Mesendoderm (in vitro differentiated cells): ENCODE data around the gene FRMPD2.

ENCODE experiments used
- DNase-seq: peaks from one replicate; pipeline ENCODE4 v3.0.0; 2013
- H2AK5ac ChIP-seq: 2 replicates; pipeline ENCODE4 v1.6.1; 2013; ENCODE audit warnings: low read length, inconsistent platforms
- H2BK120ac ChIP-seq: 2 replicates; pipeline ENCODE4 v1.6.1; 2013; ENCODE audit warnings: low read depth, mild to moderate bottlenecking, low read length, moderate library complexity, mixed read lengths
- H2BK15ac ChIP-seq: replicated peaks from 2 replicates; pipeline ENCODE4 v1.6.1; 2013; ENCODE audit warnings: low read depth, mild to moderate bottlenecking, moderate library complexity
- H2BK5ac ChIP-seq: 2 replicates; pipeline ENCODE4 v1.6.1; 2013; ENCODE audit warnings: low read length, inconsistent platforms
- H3K18ac ChIP-seq: 2 replicates; pipeline ENCODE4 v1.6.1; 2013; ENCODE audit warnings: mild to moderate bottlenecking, low read length, mixed read lengths
- H3K23ac ChIP-seq: one replicate; pipeline ENCODE4 v1.6.1; 2013; ENCODE audit warnings: low read length
- H3K27ac ChIP-seq: 2 replicates; pipeline ENCODE4 v1.5.1; 2013; ENCODE audit warnings: low read depth, mild to moderate bottlenecking, inconsistent platforms, low read length, moderate library complexity
- H3K27me3 ChIP-seq: 2 replicates; pipeline ENCODE4 v1.6.1; 2013; ENCODE audit warnings: low read length, control low read depth, mild to moderate bottlenecking, inconsistent platforms; ENCODE audit not compliant: insufficient read depth, poor library complexity
- H3K36me3 ChIP-seq: 2 replicates; pipeline ENCODE4 v1.6.1; 2013; ENCODE audit warnings: low read length, inconsistent platforms; ENCODE audit not compliant: control insufficient read depth, insufficient read depth
- H3K4ac ChIP-seq: one replicate; pipeline ENCODE4 v1.6.1; 2013; ENCODE audit warnings: low read depth, mild to moderate bottlenecking, low read length, moderate library complexity
- H3K4me1 ChIP-seq: 2 replicates; pipeline ENCODE4 v1.6.1; 2013; ENCODE audit warnings: low read depth, low read length, inconsistent platforms; ENCODE audit not compliant: control insufficient read depth
- H3K4me2 ChIP-seq: 2 replicates; pipeline ENCODE4 v1.6.1; 2013; ENCODE audit warnings: low read length
- H3K4me3 ChIP-seq: 2 replicates; pipeline ENCODE4 v1.5.1; 2013; ENCODE audit warnings: mild to moderate bottlenecking, low read length
- H3K56ac ChIP-seq: one replicate; pipeline ENCODE4 v1.6.1; 2013; ENCODE audit warnings: low read length
- H3K79me1 ChIP-seq: 2 replicates; pipeline ENCODE4 v1.6.1; 2013; ENCODE audit warnings: low read length, inconsistent platforms
- H3K79me2 ChIP-seq: 2 replicates; pipeline ENCODE4 v1.6.1; 2013; ENCODE audit warnings: mild to moderate bottlenecking, low read length; ENCODE audit not compliant: control insufficient read depth, insufficient read depth
- H3K9ac ChIP-seq: 2 replicates; pipeline ENCODE4 v1.6.1; 2013; ENCODE audit warnings: low read length, inconsistent platforms
- H4K5ac ChIP-seq: one replicate; pipeline ENCODE4 v1.6.1; 2013; ENCODE audit warnings: low read length
- H4K8ac ChIP-seq: one replicate; pipeline ENCODE4 v1.6.1; 2013; ENCODE audit warnings: low read depth, mild to moderate bottlenecking, control low read depth, low read length, moderate library complexity
- WGBS: extraction: QIAGEN DNeasy Blood & Tissue Kit; methylation state at CpG from one replicate; pipeline ENCODE4 v1.1.7; 2013; ENCODE audit warnings: low lambda C conversion rate, missing lambda C conversion rate; ENCODE audit not compliant: insufficient coverage; ENCODE audit errors: extremely low coverage; 5-methylcytosine and 5-hydroxymethylcytosine counted together

The FRMPD2 gene

DNA sequence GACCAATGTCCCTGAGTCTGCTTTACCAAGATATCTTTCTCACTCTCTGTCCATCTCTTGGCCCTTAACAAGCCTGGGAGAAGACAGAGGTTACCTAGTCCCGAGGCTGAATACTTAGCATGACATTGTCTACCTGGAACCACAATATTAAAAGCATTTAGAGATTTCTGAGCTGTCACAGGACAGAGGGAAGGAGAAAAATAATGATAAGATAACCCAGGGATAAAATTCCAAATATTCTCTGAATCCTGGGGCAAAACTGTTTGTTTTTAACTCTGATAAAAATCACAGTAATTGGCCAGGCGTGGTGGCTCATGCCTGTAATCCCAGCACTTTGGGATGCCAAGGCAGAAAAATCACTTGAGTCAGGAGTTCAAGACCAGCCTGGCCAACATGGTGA, 19.9 kb upstream of the FRMPD2 start:
- no peak overlapping the region for H2BK5ac ChIP-seq
- DNase-seq = no peak
- H2BK120ac ChIP-seq = no peak overlapping the region
- H3K9ac ChIP-seq = no peak overlapping the region
- H4K5ac ChIP-seq = no peak overlapping the region
- no CpG with 5 or more reads among the region's 2 CpGs for WGBS
- no peaks in the 10 kb centered on the region for H3K79me2 ChIP-seq
- no peak overlapping the region for H3K27ac ChIP-seq
- no peak overlapping the region for H3K18ac ChIP-seq
- no peak overlapping the region for H3K4me2 ChIP-seq
- no peak overlapping the region for H2AK5ac ChIP-seq
- H3K27me3 ChIP-seq = no peaks in the 10 kb centered on the region
- no peak overlapping the region for H4K8ac ChIP-seq
- no peak overlapping the region for H3K4ac ChIP-seq
- no peaks in the 10 kb centered on the region for H3K4me1 ChIP-seq
- no peak overlapping the region for H3K4me3 ChIP-seq
- H3K36me3 ChIP-seq = no peaks in the 10 kb centered on the region
- no peaks in the 10 kb centered on the region for H3K79me1 ChIP-seq
- no peak overlapping the region for H3K56ac ChIP-seq
- no peak overlapping the region for H2BK15ac ChIP-seq
- no peak overlapping the region for H3K23ac ChIP-seq

- Histone ChIP-seq H3K18ac (no peak overlapping the region), H2BK5ac (no peak overlapping the region), H3K23ac (no peak overlapping the region), H4K8ac (no peak overlapping the region), H3K56ac (no peak overlapping the region), H3K4me2 (no peak overlapping the region), H2BK15ac (no peak overlapping the region), H4K5ac (no peak overlapping the region), H3K4ac (no peak overlapping the region), H2BK120ac (no peak overlapping the region), H3K4me3 (no peak overlapping the region), H3K79me1 (no peaks in the 10 kb centered on the region), H3K36me3 (no peaks in the 10 kb centered on the region), H3K9ac (no peak overlapping the region), H3K4me1 (no peaks in the 10 kb centered on the region), H3K27ac (no peak overlapping the region), H2AK5ac (no peak overlapping the region), H3K27me3 (no peaks in the 10 kb centered on the region), H3K79me2 (no peaks in the 10 kb centered on the region)
- WGBS = no CpG with 5 or more reads among the region's 3 CpGs
- no peak for DNase-seq
Observed at GRCh38 chr10:48292616-48293015, 18.1 kb upstream of the FRMPD2 start.

- Histone ChIP-seq H3K23ac (no peak overlapping the region), H3K27ac (no peak overlapping the region), H4K8ac (no peak overlapping the region), H3K56ac (no peak overlapping the region), H2BK15ac (no peak overlapping the region), H2AK5ac (no peak overlapping the region), H3K4me2 (no peak overlapping the region), H3K36me3 (no peaks in the 10 kb centered on the region), H4K5ac (no peak overlapping the region), H3K4me1 (no peaks in the 10 kb centered on the region), H3K79me1 (no peaks in the 10 kb centered on the region), H3K4me3 (no peak overlapping the region), H3K9ac (no peak overlapping the region), H3K79me2 (no peaks in the 10 kb centered on the region), H2BK5ac (no peak overlapping the region), H3K27me3 (no peaks in the 10 kb centered on the region), H2BK120ac (no peak overlapping the region), H3K18ac (no peak overlapping the region), H3K4ac (no peak overlapping the region)
- no CpG with 5 or more reads among the region's 3 CpGs for WGBS
- DNase-seq = no peak
Observed at GRCh38 chr10:48291190-48291589, 16.7 kb upstream of the FRMPD2 start.

- Histone ChIP-seq H3K23ac (no peak overlapping the region), H4K8ac (no peak overlapping the region), H3K4ac (no peak overlapping the region), H3K79me1 (no peaks in the 10 kb centered on the region), H3K36me3 (no peaks in the 10 kb centered on the region), H3K4me1 (no peaks in the 10 kb centered on the region), H3K79me2 (no peaks in the 10 kb centered on the region), H3K4me3 (no peak overlapping the region), H2BK5ac (no peak overlapping the region), H2BK15ac (no peak overlapping the region), H2BK120ac (no peak overlapping the region), H3K56ac (no peak overlapping the region), H4K5ac (no peak overlapping the region), H2AK5ac (no peak overlapping the region), H3K18ac (no peak overlapping the region), H3K27me3 (no peaks in the 10 kb centered on the region), H3K9ac (no peak overlapping the region), H3K27ac (no peak overlapping the region), H3K4me2 (no peak overlapping the region)
- DNase-seq = no peak
- WGBS = no CpG with 5 or more reads among the region's 9 CpGs
Observed at GRCh38 chr10:48290286-48290685, 15.8 kb upstream of the FRMPD2 start.

GRCh38 chr10:48289501-48290238, 15.2 kb upstream of the FRMPD2 start:
- no peak overlapping the region for H2BK15ac ChIP-seq
- no peak overlapping the region for H3K18ac ChIP-seq
- no peaks in the 10 kb centered on the region for H3K79me2 ChIP-seq
- peaks cover 1% of the 10 kb centered on the region for H3K4me1 ChIP-seq
- H2AK5ac ChIP-seq = no peak overlapping the region
- H3K36me3 ChIP-seq = no peaks in the 10 kb centered on the region
- no peaks in the 10 kb centered on the region for H3K79me1 ChIP-seq
- peak overlapping the region; percentile 6 for H3K56ac ChIP-seq
- H3K4me3 ChIP-seq = no peak overlapping the region
- H3K9ac ChIP-seq = no peak overlapping the region
- H3K27ac ChIP-seq = no peak overlapping the region
- H2BK120ac ChIP-seq = no peak overlapping the region
- peak; percentile 85 for DNase-seq
- no peak overlapping the region for H4K8ac ChIP-seq
- WGBS = no CpG with 5 or more reads among the region's 9 CpGs
- no peaks in the 10 kb centered on the region for H3K27me3 ChIP-seq
- H3K4me2 ChIP-seq = no peak overlapping the region
- no peak overlapping the region for H3K23ac ChIP-seq
- H3K4ac ChIP-seq = no peak overlapping the region
- H4K5ac ChIP-seq = no peak overlapping the region
- H2BK5ac ChIP-seq = no peak overlapping the region

DNA sequence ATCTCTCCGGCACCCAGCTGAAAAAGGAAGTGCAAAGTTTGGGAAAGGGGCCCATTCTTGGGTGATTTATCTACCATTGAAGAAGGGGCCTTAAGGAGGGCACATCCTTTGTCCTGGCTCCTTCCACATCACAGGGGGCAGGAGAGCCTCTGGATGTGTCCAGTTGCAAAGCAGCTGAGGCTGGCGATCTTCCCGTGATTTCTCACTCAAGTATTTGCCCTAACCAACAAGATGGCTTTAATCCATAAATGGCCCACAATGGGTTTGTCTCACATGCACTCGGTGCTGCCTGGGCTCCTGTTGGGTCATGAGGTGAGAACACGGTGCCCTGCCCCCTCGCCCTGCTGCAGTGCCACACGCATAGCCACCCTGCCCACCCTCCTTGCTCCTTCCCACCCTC, 14.2 kb upstream of the FRMPD2 start:
- Histone ChIP-seq H3K4me3 (no peak overlapping the region), H4K5ac (no peak overlapping the region), H3K18ac (no peak overlapping the region), H2BK15ac (no peak overlapping the region), H2AK5ac (no peak overlapping the region), H3K79me2 (no peaks in the 10 kb centered on the region), H3K4me2 (no peak overlapping the region), H3K4ac (no peak overlapping the region), H3K27ac (no peak overlapping the region), H3K4me1 (peaks cover 3% of the 10 kb centered on the region), H3K79me1 (no peaks in the 10 kb centered on the region), H2BK120ac (no peak overlapping the region), H3K23ac (no peak overlapping the region), H3K9ac (no peak overlapping the region), H2BK5ac (no peak overlapping the region), H4K8ac (no peak overlapping the region), H3K36me3 (no peaks in the 10 kb centered on the region), H3K56ac (peak overlapping the region; percentile 17), H3K27me3 (no peaks in the 10 kb centered on the region)
- WGBS = no CpG with 5 or more reads among the region's 7 CpGs
- no peak for DNase-seq
